ES-I3 (cell line): Measurements from ENCODE around the gene MYOZ1.

Experiments
- H3K36me3 ChIP-seq: 2 replicates; pipeline ENCODE4 v1.6.1; 2013; ENCODE audit warnings: mild to moderate bottlenecking, low read length, control low read depth, moderate library complexity; ENCODE audit not compliant: insufficient read depth
- H3K4me1 ChIP-seq: 2 replicates; pipeline ENCODE4 v1.6.1; 2013; ENCODE audit warnings: mild to moderate bottlenecking, control low read depth, low read length; ENCODE audit not compliant: insufficient read depth
- H3K9ac ChIP-seq: 2 replicates; pipeline ENCODE4 v1.6.1; 2013; ENCODE audit warnings: low read depth, mild to moderate bottlenecking, low read length, moderate library complexity
- H3K9me3 ChIP-seq: 2 replicates; pipeline ENCODE4 v1.6.1; 2013; ENCODE audit warnings: mild to moderate bottlenecking, low read length, moderate library complexity; ENCODE audit not compliant: control insufficient read depth, insufficient read depth

MYOZ1 gene

GRCh38 chr10:73653195-73653594, 11.9 kb upstream of the MYOZ1 start:
- H3K36me3 ChIP-seq: no peaks in the 10 kb centered on the region
- H3K4me1 ChIP-seq: no peaks in the 10 kb centered on the region; the same call in 1 of the 2 replicates
- no peak overlapping the region for H3K9ac ChIP-seq
- H3K9me3 ChIP-seq: no peaks in the 10 kb centered on the region

GRCh38 chr10:73650537-73651331, 9.5 kb upstream of the MYOZ1 start:
- no peaks in the 10 kb centered on the region for H3K36me3 ChIP-seq
- H3K9me3 ChIP-seq: no peaks in the 10 kb centered on the region
- no peak overlapping the region for H3K9ac ChIP-seq
- H3K4me1 ChIP-seq: peaks cover 8% of the 10 kb centered on the region

GRCh38 chr10:73649876-73650536, 8.7 kb upstream of the MYOZ1 start:
- Histone ChIP-seq H3K9me3 (no peaks in the 10 kb centered on the region), H3K9ac (no peak overlapping the region), H3K4me1 (peaks cover 8% of the 10 kb centered on the region), H3K36me3 (no peaks in the 10 kb centered on the region)

- Histone ChIP-seq H3K9ac (no peak overlapping the region; the same call in 1 of the 2 replicates), H3K4me1 (peaks cover 8% of the 10 kb centered on the region), H3K36me3 (no peaks in the 10 kb centered on the region), H3K9me3 (no peaks in the 10 kb centered on the region)
Observed at GRCh38 chr10:73648975-73649829, 7.9 kb upstream of the MYOZ1 start.

GRCh38 chr10:73647875-73648651, 6.8 kb upstream of the MYOZ1 start:
- H3K9ac ChIP-seq: peak overlapping the region; percentile 75; the same call in 1 of the 2 replicates

GRCh38 chr10:73647211-73647874, 6.1 kb upstream of the MYOZ1 start:
- Histone ChIP-seq H3K4me1 (peaks cover 8% of the 10 kb centered on the region), H3K36me3 (no peaks in the 10 kb centered on the region), H3K9me3 (no peaks in the 10 kb centered on the region), H3K9ac (peak overlapping the region; percentile 75)

More at GRCh38 chr10:73647875-73648651, 6.8 kb upstream of the MYOZ1 start:
- Histone ChIP-seq H3K9me3 (no peaks in the 10 kb centered on the region), H3K36me3 (no peaks in the 10 kb centered on the region), H3K4me1 (peaks cover 8% of the 10 kb centered on the region)

GRCh38 chr10:73646598-73647041, 5.3 kb upstream of the MYOZ1 start:
- Histone ChIP-seq H3K9ac (peak overlapping the region; percentile 75), H3K9me3 (no peaks in the 10 kb centered on the region), H3K36me3 (no peaks in the 10 kb centered on the region), H3K4me1 (peaks cover 10% of the 10 kb centered on the region)

GRCh38 chr10:73645251-73645650, 4.0 kb upstream of the MYOZ1 start:
- Histone ChIP-seq H3K36me3 (no peaks in the 10 kb centered on the region), H3K9ac (no peak overlapping the region), H3K9me3 (no peaks in the 10 kb centered on the region), H3K4me1 (peaks cover 13% of the 10 kb centered on the region)

- Histone ChIP-seq H3K36me3 (no peaks in the 10 kb centered on the region), H3K9me3 (no peaks in the 10 kb centered on the region), H3K9ac (no peak overlapping the region), H3K4me1 (peaks cover 13% of the 10 kb centered on the region)
Observed at GRCh38 chr10:73644767-73645166, 3.5 kb upstream of the MYOZ1 start.

- Histone ChIP-seq H3K4me1 (peaks cover 13% of the 10 kb centered on the region), H3K36me3 (no peaks in the 10 kb centered on the region), H3K9me3 (no peaks in the 10 kb centered on the region), H3K9ac (no peak overlapping the region)
Observed at GRCh38 chr10:73644015-73644743, 2.9 kb upstream of the MYOZ1 start.

GRCh38 chr10:73643362-73643761, 2.1 kb upstream of the MYOZ1 start:
- Histone ChIP-seq H3K9ac (no peak overlapping the region), H3K4me1 (peaks cover 13% of the 10 kb centered on the region), H3K36me3 (no peaks in the 10 kb centered on the region), H3K9me3 (no peaks in the 10 kb centered on the region)

- no peak overlapping the region for H3K9ac ChIP-seq
- H3K36me3 ChIP-seq: no peaks in the 10 kb centered on the region
- peaks cover 5% of the 10 kb centered on the region; the same call in 1 of the 2 replicates for H3K4me1 ChIP-seq
- H3K9me3 ChIP-seq: no peaks in the 10 kb centered on the region
Observed at GRCh38 chr10:73639286-73639685, 2.0 kb downstream of the MYOZ1 start.

- H3K9ac ChIP-seq: no peak overlapping the region
- no peaks in the 10 kb centered on the region for H3K9me3 ChIP-seq
- no peaks in the 10 kb centered on the region for H3K36me3 ChIP-seq
- H3K4me1 ChIP-seq: no peaks in the 10 kb centered on the region
Observed at GRCh38 chr10:73635781-73636180, 5.5 kb downstream of the MYOZ1 start.
